ENCODE results near the gene SENP3.
A peak's percentile ranks its signal among the peaks of the same experiment; 100 is the strongest.

Gene SENP3

DNA sequence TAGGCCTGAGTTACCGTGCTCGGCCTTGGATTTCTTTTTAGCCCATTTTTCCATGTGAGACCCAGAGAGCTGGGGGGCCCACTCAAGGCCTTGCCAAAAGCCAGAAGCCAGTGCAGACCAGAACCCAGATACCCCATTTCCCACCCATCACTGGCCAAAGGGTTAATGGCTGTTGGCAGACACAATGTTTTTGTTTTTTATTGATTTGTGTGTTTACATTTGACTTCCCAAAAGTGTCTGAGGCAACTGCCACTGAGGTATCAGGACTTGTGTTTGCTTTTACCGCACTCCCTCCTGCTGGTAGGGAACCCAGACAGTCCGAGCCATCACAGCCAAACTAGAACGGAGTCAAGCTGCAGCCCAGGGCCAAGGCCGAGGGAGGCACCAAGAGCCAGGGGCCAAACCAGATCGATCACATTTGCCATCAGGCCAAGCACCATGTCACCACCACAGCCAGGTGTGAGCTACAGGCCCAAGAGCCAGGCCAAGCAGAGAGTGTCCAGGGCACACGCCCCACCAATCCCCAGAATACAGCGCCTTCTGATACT lies 20.6 kb upstream of the SENP3 start:
- Histone ChIP-seq H3K36me3 (ENCODE audit: insufficient read depth, low read length) (no peaks in the 10 kb centered on the region), H3K27me3 (ENCODE audit: control insufficient read depth in 1 of 2, insufficient read depth in 2 of 2, low read length in 2 of 2) (no peaks in the 10 kb centered on the region), H3K27ac (ENCODE audit: low read depth, low read length) (no peak overlapping the region), H3K4me3 (ENCODE audit: low read depth in 1 of 2, low read length in 2 of 2) (no peak overlapping the region), H3K9me3 (ENCODE audit: low read length) (no peaks in the 10 kb centered on the region), H3K9ac (ENCODE audit: low read length) (no peak overlapping the region), H3K4me1 (ENCODE audit: insufficient read depth, low read length) (no peaks in the 10 kb centered on the region)

DNA sequence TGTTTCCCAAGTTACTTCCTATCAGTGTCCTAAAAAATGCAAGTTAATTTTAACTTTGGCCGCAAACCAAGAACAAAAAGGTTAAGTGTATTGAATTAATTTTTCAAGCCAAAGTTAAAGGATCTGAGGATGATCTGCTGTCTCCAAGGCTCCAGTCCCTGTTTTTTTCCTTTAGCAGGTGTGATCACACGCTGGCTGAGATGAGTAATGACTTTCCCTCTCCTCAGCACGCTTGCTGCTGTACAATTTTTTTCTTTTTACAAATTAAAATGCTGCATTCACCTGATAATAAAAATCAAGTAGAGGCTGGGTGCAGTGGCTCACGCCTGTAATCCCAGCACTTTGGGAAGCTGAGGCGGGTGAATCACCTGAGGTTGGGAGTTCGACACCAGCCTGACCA lies 16.8 kb upstream of the SENP3 start:
- no peak overlapping the region for H3K9ac ChIP-seq (ENCODE audit: low read length)

DNA sequence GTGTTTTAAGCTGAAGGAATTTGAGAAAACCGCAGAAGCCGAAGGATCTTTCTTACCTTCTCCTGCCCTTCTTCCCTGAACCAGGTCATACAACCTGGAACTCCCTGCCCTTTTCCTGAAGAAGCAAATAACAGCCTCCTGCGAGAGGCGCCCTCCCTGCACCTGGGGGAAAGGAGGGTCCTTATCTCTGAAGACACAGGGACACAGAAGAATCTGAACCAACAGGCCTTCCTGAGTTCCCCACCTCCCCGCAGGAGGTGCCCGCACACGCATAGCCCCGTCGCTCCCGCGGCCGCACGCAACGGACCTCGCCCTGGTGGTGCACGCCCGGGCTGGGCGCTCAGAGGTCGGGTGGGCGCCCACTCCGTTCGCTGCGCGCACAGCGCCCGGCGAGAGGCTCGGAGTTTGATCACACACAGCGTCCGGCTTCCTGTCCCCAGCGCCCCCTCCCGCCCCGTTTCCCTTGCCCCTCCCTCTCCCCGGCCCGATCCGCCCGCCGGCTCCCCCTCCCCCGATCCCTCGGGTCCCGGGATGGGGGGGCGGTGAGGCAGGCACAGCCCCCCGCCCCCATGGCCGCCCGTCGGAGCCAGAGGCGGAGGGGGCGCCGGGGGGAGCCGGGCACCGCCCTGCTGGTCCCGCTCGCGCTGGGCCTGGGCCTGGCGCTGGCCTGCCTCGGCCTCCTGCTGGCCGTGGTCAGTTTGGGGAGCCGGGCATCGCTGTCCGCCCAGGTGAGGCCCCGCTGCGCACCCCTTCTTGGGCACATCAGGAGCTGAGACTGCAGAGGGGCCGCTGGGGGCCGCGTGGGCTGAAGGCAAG lies 12.9 kb upstream of the SENP3 start, which contains the start of gene TNFSF12:
Gene TNFSF12, plus strand, starts transcription at position 474 of the 816 bp plus-strand sequence. Its CDS starts 96 bp downstream, at position 570.
- H3K9ac ChIP-seq (ENCODE audit: low read length): peak within 1 kb of the TSS; percentile 83
- peak within 1 kb of the TSS; percentile 97 for H3K27ac ChIP-seq (ENCODE audit: low read depth, low read length)
- H3K27me3 ChIP-seq (ENCODE audit: control insufficient read depth in 1 of 2, insufficient read depth in 2 of 2, low read length in 2 of 2): no peaks in the 10 kb centered on the region

More for the DNA sequence above, 16.8 kb upstream of the SENP3 start:
- Histone ChIP-seq H3K9me3 (ENCODE audit: low read length) (no peaks in the 10 kb centered on the region), H3K4me3 (ENCODE audit: low read depth in 1 of 2, low read length in 2 of 2) (no peak overlapping the region), H3K36me3 (ENCODE audit: insufficient read depth, low read length) (no peaks in the 10 kb centered on the region), H3K27me3 (ENCODE audit: control insufficient read depth in 1 of 2, insufficient read depth in 2 of 2, low read length in 2 of 2) (no peaks in the 10 kb centered on the region), H3K4me1 (ENCODE audit: insufficient read depth, low read length) (peaks cover 4% of the 10 kb centered on the region), H3K27ac (ENCODE audit: low read depth, low read length) (no peak overlapping the region)

DNA sequence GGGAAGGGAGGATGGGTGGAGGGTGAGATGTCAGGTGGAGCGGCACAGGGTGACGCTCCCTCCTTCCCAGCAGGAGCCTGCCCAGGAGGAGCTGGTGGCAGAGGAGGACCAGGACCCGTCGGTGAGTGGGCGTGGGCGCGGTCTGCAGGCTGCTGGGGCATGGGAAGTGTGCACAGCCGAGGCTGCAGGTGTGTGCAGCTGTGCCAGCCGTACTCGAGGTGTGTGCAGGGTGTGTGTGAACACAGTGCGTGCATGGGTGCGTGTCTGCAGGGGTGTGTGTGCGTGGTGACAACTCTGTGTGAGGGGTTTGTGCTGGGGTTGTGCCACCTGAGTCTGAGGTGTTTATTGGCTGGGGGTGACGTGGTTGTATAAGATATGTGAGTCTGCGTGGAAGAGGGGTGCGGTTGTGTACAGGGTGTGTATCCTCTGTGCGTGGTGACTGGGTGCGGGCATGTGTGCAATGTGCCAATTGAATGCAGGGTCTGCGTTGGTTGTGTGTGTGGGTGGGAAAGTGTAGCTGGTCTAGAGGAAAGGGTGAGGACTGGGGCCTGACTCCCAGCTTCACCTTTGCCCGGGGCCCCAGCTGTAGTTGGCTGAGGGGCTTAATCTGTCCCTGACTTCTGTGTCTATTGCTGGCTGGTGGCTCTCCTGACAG lies 12.2 kb upstream of the SENP3 start:
- Histone ChIP-seq H3K9ac (ENCODE audit: low read length) (peak overlapping the region; percentile 83), H3K27ac (ENCODE audit: low read depth, low read length) (peak overlapping the region; percentile 97), H3K27me3 (ENCODE audit: control insufficient read depth in 1 of 2, insufficient read depth in 2 of 2, low read length in 2 of 2) (no peaks in the 10 kb centered on the region), H3K4me3 (ENCODE audit: low read depth in 1 of 2, low read length in 2 of 2) (peak overlapping the region; percentile 43 to 87), H3K4me1 (ENCODE audit: insufficient read depth, low read length) (peaks cover 9% of the 10 kb centered on the region), H3K9me3 (ENCODE audit: low read length) (no peaks in the 10 kb centered on the region), H3K36me3 (ENCODE audit: insufficient read depth, low read length) (peaks cover 20% of the 10 kb centered on the region)

More for the DNA sequence above, 12.9 kb upstream of the SENP3 start, which contains the start of gene TNFSF12:
- Histone ChIP-seq H3K36me3 (ENCODE audit: insufficient read depth, low read length) (peaks cover 17% of the 10 kb centered on the region), H3K9me3 (ENCODE audit: low read length) (no peaks in the 10 kb centered on the region), H3K4me3 (ENCODE audit: low read depth in 1 of 2, low read length in 2 of 2) (peak within 1 kb of the TSS; percentile 43 to 87), H3K4me1 (ENCODE audit: insufficient read depth, low read length) (peaks cover 9% of the 10 kb centered on the region)

DNA sequence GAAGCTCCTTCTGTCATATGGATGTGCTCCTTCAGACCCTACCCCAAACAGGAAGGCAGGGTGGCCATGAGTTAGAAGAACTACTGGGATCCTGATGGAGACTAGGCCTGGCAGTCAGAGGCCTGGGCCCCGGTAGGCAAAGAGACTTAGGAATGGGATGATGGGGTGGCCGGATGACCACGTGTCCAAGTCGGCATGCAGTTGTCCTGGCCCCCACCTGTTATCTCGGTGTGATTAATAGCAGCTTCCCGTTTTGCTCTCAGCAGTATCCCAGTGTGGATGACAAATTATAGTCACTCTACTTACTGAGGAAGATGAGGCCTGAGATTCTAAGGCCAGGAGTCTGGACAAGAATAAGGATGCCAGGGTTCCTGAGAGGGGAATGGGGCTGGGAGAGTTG lies 11.4 kb upstream of the SENP3 start:
- Histone ChIP-seq H3K27me3 (ENCODE audit: control insufficient read depth in 1 of 2, insufficient read depth in 2 of 2, low read length in 2 of 2) (no peaks in the 10 kb centered on the region), H3K27ac (ENCODE audit: low read depth, low read length) (peak overlapping the region; percentile 97), H3K4me3 (ENCODE audit: low read depth in 1 of 2, low read length in 2 of 2) (peak overlapping the region in 1 of 2 donors; percentile 87), H3K9ac (ENCODE audit: low read length) (peak overlapping the region; percentile 83), H3K9me3 (ENCODE audit: low read length) (no peaks in the 10 kb centered on the region), H3K4me1 (ENCODE audit: insufficient read depth, low read length) (peaks cover 9% of the 10 kb centered on the region), H3K36me3 (ENCODE audit: insufficient read depth, low read length) (peaks cover 20% of the 10 kb centered on the region)

DNA sequence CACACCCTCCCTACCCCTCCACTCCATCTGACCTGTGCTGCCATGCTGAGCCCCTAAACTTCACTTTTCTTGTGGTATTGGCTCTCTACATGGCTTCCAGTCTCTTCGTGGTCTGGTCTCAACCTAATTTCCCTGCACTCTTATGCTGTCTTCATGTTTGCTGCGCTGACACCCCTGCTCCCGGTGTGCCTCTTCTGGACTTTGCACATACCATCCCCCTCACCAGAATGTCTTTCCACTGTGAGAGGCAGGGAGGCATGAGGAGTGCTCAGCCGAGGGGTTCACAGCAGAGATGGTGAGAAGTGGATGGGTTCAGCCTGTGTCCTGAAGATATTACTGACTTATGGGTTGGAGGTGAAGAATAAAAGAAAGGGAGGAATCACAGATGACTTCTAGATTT lies 10.3 kb upstream of the SENP3 start:
- H3K9me3 ChIP-seq (ENCODE audit: low read length): no peaks in the 10 kb centered on the region
- no peaks in the 10 kb centered on the region for H3K27me3 ChIP-seq (ENCODE audit: control insufficient read depth in 1 of 2, insufficient read depth in 2 of 2, low read length in 2 of 2)
- peaks cover 20% of the 10 kb centered on the region for H3K36me3 ChIP-seq (ENCODE audit: insufficient read depth, low read length)
- no peak overlapping the region for H3K4me3 ChIP-seq (ENCODE audit: low read depth in 1 of 2, low read length in 2 of 2)
- peaks cover 9% of the 10 kb centered on the region for H3K4me1 ChIP-seq (ENCODE audit: insufficient read depth, low read length)
- no peak overlapping the region for H3K27ac ChIP-seq (ENCODE audit: low read depth, low read length)
- no peak overlapping the region for H3K9ac ChIP-seq (ENCODE audit: low read length)

DNA sequence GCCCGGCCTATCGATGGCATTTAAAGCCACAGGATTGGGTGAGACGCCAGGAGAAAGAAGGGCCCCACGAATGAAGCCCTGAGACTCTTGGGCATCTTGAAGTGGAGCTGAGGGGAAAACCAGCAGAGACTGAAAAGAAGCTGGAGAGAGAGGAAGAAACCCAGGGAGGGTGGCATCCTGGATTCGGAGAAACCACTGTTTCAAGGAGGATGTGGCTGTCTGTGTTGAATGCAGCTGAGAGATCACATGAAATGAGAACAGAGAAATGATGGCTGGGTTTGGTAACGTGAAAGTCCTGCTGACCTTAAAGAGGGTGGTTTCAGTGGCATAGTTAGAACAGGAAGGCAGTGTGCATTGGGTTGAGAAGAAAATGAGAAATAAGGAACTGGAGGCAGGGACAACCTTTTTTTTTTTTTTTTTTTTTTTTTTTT lies 9.1 kb upstream of the SENP3 start:
- H3K27ac ChIP-seq (ENCODE audit: low read depth, low read length): no peak overlapping the region
- H3K36me3 ChIP-seq (ENCODE audit: insufficient read depth, low read length): peaks cover 20% of the 10 kb centered on the region
- H3K4me1 ChIP-seq (ENCODE audit: insufficient read depth, low read length): peaks cover 14% of the 10 kb centered on the region
- H3K9ac ChIP-seq (ENCODE audit: low read length): no peak overlapping the region
- no peaks in the 10 kb centered on the region for H3K27me3 ChIP-seq (ENCODE audit: control insufficient read depth in 1 of 2, insufficient read depth in 2 of 2, low read length in 2 of 2)
- H3K9me3 ChIP-seq (ENCODE audit: low read length): no peaks in the 10 kb centered on the region
- no peak overlapping the region for H3K4me3 ChIP-seq (ENCODE audit: low read depth in 1 of 2, low read length in 2 of 2)

DNA sequence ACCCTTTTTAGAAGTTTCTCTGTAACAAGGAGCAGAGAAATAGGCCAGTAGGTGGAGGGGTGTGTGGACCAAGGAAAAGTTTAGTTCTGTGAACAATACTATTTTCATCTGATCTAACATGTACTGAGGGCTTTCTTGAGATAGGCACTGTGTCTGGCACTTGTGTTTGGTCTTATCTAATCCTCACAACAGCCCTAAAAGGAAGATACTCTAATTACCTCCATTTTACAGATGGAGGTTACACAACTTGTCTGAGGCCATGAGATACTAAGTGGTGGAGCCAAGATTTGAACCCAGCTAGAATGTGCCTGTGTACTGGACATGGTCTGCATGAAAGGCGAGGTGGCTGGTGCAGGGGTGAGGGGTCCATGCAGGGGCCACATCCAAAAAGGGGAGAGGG lies 8.4 kb upstream of the SENP3 start:
- no peak overlapping the region for H3K9ac ChIP-seq (ENCODE audit: low read length)
- peaks cover 20% of the 10 kb centered on the region for H3K36me3 ChIP-seq (ENCODE audit: insufficient read depth, low read length)
- H3K9me3 ChIP-seq (ENCODE audit: low read length): no peaks in the 10 kb centered on the region
- peaks cover 21% of the 10 kb centered on the region for H3K4me1 ChIP-seq (ENCODE audit: insufficient read depth, low read length)
- H3K27me3 ChIP-seq (ENCODE audit: control insufficient read depth in 1 of 2, insufficient read depth in 2 of 2, low read length in 2 of 2): no peaks in the 10 kb centered on the region
- H3K4me3 ChIP-seq (ENCODE audit: low read depth in 1 of 2, low read length in 2 of 2): no peak overlapping the region
- H3K27ac ChIP-seq (ENCODE audit: low read depth, low read length): no peak overlapping the region

DNA sequence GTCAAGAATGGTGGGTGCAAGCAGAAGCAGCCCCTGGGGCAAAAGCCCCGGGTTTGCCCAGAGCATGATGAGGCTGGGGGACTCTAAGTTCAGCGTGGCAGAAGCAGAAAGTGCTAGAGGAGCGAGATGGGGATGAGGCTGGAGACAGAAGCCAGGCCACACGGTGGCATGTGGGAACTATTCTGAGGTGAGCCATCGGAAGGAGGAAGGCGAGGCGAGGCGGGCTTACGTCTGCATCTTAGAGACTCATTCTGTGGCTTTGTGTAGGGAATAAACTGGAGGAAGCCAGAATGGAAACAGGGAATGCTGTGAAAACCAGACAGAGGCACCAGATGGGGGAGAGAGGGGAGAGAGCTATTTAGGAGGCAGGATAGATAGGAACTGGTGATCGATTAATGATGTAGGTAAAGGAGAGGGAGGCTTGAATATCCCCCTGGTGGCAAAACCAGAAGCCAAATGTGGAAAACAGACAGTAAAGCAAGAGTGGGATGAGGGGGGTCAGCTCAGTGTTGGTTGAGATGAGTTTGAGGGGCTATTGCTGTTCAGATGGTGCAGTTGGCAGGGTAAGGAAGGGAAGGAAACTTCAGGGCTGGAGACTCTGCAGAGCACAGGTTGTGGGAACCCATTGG lies 6.3 kb upstream of the SENP3 start:
- no peak overlapping the region for H3K4me3 ChIP-seq (ENCODE audit: low read depth in 1 of 2, low read length in 2 of 2)
- H3K36me3 ChIP-seq (ENCODE audit: insufficient read depth, low read length): peaks cover 20% of the 10 kb centered on the region
- no peaks in the 10 kb centered on the region for H3K9me3 ChIP-seq (ENCODE audit: low read length)
- peaks cover 34% of the 10 kb centered on the region for H3K4me1 ChIP-seq (ENCODE audit: insufficient read depth, low read length)
- H3K27me3 ChIP-seq (ENCODE audit: control insufficient read depth in 1 of 2, insufficient read depth in 2 of 2, low read length in 2 of 2): no peaks in the 10 kb centered on the region
- no peak overlapping the region for H3K27ac ChIP-seq (ENCODE audit: low read depth, low read length)
- H3K9ac ChIP-seq (ENCODE audit: low read length): no peak overlapping the region

DNA sequence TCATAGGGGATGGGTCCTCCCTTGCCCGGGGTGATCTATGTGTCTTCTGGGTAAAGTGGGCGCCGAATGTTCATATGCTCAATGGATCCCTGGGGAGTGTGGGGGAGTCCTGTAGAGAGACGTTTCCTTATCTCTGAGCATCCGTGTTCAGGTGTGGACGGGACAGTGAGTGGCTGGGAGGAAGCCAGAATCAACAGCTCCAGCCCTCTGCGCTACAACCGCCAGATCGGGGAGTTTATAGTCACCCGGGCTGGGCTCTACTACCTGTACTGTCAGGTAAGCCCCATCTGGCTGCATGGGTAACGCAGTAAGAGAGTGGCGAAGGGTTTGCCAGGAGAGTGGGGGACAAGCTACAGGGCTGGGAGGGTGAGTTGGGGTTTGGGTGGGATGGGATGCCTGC lies 5.1 kb upstream of the SENP3 start:
- H3K27ac ChIP-seq (ENCODE audit: low read depth, low read length): peak overlapping the region; percentile 96
- H3K4me1 ChIP-seq (ENCODE audit: insufficient read depth, low read length): peaks cover 39% of the 10 kb centered on the region
- no peak overlapping the region for H3K9ac ChIP-seq (ENCODE audit: low read length)
- no peaks in the 10 kb centered on the region for H3K9me3 ChIP-seq (ENCODE audit: low read length)
- H3K4me3 ChIP-seq (ENCODE audit: low read depth in 1 of 2, low read length in 2 of 2): no peak overlapping the region
- peaks cover 9% of the 10 kb centered on the region for H3K36me3 ChIP-seq (ENCODE audit: insufficient read depth, low read length)
- no peaks in the 10 kb centered on the region for H3K27me3 ChIP-seq (ENCODE audit: control insufficient read depth in 1 of 2, insufficient read depth in 2 of 2, low read length in 2 of 2)

DNA sequence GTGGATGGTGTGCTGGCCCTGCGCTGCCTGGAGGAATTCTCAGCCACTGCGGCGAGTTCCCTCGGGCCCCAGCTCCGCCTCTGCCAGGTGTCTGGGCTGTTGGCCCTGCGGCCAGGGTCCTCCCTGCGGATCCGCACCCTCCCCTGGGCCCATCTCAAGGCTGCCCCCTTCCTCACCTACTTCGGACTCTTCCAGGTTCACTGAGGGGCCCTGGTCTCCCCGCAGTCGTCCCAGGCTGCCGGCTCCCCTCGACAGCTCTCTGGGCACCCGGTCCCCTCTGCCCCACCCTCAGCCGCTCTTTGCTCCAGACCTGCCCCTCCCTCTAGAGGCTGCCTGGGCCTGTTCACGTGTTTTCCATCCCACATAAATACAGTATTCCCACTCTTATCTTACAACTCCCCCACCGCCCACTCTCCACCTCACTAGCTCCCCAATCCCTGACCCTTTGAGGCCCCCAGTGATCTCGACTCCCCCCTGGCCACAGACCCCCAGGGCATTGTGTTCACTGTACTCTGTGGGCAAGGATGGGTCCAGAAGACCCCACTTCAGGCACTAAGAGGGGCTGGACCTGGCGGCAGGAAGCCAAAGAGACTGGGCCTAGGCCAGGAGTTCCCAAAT lies 4.5 kb upstream of the SENP3 start:
- no peaks in the 10 kb centered on the region for H3K9me3 ChIP-seq (ENCODE audit: low read length)
- H3K4me3 ChIP-seq (ENCODE audit: low read depth in 1 of 2, low read length in 2 of 2): peak overlapping the region in 1 of 2 donors; percentile 39
- peaks cover 8% of the 10 kb centered on the region for H3K36me3 ChIP-seq (ENCODE audit: insufficient read depth, low read length)
- peak overlapping the region; percentile 91 for H3K9ac ChIP-seq (ENCODE audit: low read length)
- peak overlapping the region; percentile 96 for H3K27ac ChIP-seq (ENCODE audit: low read depth, low read length)
- H3K4me1 ChIP-seq (ENCODE audit: insufficient read depth, low read length): peaks cover 39% of the 10 kb centered on the region
- no peaks in the 10 kb centered on the region for H3K27me3 ChIP-seq (ENCODE audit: control insufficient read depth in 1 of 2, insufficient read depth in 2 of 2, low read length in 2 of 2)

Measured in muscle layer of colon (tissue), 2 donors.